ENCODE data around the gene GRN.

The GRN gene

DNA sequence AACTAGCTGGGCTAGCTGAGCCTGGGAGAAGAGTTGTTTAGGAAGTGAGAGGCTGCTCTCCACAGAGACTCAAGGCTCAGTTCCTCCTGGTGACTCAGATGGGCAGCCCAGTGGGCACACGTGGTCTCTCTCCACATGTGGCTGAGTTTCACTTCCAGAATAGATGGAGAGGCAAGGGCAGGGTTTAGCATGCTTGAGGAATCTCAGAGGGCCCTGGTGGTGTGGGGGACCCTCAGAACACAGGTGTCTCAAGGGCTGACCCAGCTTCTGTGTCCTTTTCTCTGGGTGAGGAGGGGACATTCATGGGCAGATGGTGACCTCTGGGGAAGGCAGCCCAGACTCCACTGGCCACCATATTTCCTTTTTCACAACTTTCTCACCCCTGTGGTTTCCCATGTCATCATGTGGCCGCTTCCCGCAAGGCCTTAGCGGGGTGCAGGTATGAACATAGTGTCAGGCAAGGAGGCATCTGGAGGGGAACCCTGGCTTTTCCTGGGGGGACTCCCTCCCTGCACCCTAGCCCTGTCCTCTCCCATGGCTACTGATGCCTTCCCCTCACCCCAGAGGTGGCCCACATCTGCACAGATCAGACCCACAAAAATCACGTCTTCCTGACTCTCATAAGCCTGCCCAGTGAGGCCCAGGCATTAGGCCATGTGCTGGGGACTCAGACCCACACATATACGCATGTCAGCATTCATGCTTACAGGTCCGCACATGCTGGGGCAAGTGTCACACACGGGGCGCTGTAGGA, 3.3 kb downstream of the GRN start:
- DNase-seq: no peak

DNA sequence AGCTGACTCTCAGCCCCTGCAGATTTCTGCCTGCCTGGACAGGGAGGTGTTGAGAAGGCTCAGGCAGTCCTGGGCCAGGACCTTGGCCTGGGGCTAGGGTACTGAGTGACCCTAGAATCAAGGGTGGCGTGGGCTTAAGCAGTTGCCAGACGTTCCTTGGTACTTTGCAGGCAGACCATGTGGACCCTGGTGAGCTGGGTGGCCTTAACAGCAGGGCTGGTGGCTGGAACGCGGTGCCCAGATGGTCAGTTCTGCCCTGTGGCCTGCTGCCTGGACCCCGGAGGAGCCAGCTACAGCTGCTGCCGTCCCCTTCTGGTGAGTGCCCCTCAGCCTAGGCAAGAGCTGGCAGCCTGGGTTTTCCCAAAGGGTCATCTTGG, 3.9 kb downstream of the GRN start:
- DNase-seq: no peak

DNA sequence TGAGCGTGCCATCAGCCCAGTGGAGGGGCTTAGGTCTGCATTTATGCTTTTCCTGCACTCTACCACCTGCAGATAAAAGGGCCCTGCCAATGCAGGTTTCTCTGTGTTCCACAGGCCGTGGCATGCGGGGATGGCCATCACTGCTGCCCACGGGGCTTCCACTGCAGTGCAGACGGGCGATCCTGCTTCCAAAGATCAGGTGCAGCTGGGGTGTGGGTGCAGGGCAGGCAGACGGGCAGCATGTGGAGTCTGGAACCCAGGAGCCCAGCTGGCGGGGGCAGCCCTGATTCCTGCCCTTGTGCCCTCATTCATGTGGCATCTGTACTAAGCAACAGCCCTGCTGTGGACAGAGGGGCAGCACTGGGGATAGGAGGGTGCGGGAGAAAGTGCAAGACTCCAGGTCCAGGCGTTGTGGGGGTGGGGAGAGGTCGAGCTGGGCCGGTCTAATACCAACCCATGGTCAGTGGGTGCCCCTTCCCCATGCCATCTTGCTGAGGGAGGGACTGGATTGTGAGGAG, 4.5 kb downstream of the GRN start:
- no peak for DNase-seq

DNA sequence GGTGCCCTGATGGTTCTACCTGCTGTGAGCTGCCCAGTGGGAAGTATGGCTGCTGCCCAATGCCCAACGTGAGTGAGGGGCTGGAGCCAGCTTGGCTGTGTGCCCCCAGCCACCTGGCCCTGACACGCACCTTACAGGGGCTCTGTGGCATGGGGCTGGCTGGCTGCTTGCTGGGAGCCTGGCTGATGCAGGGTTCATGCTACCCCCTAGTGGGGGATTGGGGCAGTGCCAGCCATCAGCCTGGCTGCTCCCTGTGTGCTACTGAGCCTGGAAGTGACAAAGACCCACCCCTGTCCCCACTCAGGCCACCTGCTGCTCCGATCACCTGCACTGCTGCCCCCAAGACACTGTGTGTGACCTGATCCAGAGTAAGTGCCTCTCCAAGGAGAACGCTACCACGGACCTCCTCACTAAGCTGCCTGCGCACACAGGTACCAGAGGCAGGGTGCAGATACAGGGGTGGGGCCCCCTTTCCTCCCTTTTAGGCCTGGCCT, 5.7 kb downstream of the GRN start:
- no peak for DNase-seq

DNA sequence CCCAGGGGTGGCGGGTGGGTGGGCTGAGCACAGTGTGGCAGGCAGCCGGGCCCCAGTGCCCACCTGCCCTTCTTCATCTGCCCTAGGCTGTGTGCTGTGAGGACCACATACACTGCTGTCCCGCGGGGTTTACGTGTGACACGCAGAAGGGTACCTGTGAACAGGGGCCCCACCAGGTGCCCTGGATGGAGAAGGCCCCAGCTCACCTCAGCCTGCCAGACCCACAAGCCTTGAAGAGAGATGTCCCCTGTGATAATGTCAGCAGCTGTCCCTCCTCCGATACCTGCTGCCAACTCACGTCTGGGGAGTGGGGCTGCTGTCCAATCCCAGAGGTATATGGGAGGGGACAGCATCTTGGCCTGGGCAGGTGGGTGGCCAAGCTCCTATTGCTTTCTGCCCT, 6.4 kb downstream of the GRN start:
- DNase-seq: no peak

DNA sequence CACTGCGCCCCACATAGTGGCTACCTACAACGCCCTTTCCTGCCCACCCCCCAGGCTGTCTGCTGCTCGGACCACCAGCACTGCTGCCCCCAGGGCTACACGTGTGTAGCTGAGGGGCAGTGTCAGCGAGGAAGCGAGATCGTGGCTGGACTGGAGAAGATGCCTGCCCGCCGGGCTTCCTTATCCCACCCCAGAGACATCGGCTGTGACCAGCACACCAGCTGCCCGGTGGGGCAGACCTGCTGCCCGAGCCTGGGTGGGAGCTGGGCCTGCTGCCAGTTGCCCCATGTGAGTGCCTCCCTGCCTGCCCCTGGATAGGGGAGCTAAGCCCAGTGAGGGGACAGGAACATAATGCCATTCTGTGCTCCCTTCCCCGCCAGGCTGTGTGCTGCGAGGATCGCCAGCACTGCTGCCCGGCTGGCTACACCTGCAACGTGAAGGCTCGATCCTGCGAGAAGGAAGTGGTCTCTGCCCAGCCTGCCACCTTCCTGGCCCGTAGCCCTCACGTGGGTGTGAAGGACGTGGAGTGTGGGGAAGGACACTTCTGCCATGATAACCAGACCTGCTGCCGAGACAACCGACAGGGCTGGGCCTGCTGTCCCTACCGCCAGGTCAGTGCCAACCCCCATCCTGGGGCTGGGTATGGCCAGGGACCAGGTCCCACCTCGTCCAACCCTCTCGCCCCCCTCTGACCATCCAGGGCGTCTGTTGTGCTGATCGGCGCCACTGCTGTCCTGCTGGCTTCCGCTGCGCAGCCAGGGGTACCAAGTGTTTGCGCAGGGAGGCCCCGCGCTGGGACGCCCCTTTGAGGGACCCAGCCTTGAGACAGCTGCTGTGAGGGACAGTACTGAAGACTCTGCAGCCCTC, 7.1 kb downstream of the GRN start:
- no peak for DNase-seq

DNA sequence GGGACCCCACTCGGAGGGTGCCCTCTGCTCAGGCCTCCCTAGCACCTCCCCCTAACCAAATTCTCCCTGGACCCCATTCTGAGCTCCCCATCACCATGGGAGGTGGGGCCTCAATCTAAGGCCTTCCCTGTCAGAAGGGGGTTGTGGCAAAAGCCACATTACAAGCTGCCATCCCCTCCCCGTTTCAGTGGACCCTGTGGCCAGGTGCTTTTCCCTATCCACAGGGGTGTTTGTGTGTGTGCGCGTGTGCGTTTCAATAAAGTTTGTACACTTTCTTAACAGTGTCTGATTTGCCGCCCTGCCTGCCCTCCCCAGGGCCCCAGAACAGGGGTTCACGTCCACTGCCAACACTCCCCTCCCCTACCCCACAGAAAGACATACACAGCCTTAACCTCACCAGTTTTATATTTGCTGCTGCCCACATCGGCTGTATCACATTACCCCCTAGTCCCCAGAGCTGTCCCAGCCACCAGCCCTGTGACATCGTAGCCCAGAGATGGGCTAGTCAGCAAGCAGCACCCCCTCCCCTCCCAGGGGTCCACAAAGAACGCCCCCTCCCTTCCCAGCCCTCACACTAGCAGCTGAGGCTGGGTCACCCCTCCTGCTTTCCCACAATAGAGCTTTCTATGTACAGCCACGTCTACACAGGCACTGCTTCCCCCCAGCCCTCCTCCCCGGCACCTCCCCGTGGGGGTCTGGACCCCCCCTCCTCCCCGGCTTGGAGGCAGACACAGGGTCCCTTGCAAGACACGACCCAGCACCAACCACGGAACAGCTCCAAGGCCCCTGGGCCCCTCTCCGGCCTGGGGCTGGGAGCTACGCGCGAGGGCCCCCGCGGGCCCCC, 7.9 kb downstream of the GRN start:
- DNase-seq: no peak

DNA sequence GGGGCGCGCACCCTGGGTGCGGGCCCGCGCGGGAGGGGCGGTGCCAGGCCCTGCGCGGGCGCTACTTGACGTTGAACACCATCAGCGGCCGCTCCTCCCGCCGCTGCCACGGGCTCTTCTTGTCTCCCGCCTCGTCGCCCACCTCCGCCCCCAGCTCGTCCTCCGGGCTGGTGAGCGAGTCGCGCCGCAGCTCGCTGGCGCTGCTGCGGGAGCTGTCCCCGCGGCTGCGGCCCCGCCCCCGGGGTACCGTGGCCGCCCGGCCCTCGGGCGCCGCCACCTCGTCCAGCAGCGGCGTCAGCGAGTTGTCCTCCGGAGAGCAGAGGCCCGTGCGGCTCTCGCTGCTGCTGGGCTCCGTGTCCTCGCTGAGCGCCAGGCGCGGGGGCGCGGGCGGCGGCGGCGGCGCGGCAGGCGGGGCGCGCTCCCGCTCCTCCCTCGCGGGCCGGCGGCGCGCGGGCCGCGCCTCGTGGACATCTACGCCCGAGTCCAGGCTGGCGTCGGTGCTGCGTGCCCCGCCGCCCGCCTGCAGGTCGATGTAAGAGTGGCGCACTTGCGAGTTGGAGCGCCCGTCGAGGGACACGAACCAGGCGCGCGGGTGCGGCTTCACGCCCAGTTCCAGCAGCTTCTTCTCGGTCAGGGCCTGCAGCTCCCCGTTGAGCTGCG, 8.7 kb downstream of the GRN start:
- no peak for DNase-seq

DNA sequence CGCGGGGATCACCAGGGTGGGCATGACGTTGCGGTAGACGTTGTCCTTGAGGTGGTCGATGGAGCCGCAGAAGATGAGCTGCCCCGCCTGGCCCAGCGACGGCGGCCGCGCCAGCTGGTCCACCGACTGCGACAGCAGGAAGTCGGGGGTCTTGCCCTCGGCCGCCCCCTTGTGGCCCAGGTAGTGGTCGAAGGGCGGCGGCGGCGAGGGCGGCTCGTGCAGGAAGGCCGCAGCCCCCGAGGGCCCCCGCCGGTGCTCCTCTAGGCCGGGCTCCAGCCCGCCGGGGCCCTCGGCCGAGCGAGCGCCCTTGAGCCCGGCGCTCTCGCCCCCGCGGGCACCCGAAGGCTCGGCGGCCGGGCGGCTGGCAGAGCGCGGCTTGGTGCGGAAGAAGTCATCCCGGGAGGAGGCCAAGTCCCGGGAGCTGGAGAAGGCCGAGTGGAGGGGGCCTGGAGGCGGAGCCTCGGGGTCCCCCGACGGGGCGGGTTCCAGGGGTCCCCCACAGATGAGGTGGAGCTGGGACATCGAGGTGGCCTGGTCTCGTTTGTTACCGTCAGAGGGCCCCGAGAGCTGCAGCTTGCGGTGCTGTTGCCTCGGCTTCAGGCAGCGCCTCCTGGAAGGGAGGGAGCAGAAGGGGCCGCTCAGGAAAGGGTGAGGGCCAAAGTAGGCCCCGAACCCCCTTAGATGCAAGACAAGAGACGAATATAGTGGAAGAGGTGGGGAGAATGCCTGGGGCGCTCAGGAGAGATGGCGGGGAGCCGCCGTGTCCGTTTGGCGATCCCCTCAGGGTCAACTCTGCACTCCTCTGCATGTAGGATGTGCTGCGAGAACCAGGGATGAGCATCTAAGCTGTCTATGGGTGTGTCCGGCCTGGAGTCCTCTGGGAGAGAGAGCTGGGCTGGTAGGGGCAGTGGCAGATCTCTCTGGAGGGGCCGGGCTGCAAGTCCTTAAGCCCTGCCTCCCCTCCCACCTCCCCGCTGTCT, 9.8 kb downstream of the GRN start:
- DNase-seq: no peak

DNA sequence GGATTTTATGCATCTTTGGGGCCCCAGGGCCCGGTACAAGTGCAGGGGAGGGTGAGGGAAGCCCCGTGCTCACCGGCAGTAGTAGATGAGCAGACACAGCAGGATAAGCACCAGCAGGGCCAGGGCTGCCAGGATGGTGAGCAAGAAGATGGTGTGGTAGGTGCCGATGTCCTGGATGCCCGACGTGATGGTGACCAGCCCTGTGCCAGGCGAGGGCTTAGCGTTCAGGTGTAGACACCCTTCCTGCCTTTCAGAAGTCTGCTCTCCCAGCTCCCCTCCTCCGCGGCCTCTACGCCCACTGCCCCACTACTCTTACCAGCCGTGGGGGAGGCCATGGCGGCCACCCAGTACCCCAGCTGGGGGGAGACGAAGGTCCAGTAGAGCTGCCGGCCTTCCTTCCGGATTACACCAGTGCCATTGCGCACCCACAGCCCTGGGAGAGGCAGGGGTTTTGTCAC, 10.6 kb downstream of the GRN start:
- DNase-seq: no peak

DNA sequence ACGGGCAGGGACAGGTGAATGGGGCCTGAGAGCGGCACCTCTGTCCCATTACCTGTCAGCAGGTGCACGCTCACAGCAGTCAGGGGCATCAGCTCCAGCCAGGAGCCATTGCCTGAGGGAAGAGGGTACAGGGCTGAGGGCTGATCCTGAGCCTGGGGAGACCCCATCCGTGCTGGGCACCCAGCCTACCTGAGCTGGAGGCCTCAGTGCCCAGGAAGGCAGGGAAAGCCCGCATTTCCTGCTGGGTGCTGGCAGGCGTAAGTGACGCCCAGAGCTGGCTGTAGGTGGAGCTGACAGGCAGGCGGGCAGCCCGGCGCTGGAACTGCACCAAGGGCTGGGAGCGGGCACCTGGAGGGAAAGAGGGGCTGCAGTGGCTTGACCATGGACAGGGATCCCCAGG, 11.1 kb downstream of the GRN start:
- DNase-seq: no peak

DNA sequence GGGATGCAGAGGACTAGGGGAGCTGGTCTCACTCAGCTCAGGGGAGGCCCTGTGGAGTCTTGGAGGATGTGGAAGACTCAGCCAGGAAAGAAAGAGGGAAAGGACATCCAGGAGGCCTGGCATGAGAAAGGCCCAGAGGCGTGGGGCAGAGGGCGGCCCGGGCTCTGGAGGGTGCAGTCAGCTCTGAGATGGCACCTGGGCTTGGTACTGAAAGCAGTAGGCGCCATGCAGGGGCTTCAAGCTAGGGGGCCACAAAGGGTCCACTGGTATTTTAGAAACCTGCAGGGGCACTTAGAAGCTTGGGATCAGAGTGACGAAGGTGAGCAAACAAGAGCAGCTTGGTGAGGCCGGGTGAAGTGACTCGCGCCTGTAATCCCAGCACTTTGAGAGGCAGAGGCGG, 13.0 kb downstream of the GRN start:
- DNase-seq: no peak

DNA sequence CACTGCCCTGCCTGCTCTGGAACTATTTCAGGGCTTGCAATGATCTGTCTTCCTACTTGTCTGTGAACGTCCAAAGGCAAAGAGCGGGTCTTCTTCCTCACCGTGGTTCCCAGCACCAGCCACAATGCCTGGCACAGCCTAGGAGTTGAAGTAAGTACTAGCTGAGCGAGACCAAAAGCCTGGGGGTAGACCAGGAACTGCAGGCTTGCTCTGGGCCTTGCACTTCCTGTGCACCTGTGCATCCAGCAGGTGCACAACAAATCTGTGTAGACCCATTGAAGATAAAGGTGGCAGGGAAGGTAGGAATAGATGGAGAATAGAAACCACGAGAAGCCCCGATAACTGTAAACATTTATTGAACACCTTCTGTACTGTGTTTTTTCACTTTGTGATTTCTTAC, 13.9 kb downstream of the GRN start:
- DNase-seq: no peak

DNA sequence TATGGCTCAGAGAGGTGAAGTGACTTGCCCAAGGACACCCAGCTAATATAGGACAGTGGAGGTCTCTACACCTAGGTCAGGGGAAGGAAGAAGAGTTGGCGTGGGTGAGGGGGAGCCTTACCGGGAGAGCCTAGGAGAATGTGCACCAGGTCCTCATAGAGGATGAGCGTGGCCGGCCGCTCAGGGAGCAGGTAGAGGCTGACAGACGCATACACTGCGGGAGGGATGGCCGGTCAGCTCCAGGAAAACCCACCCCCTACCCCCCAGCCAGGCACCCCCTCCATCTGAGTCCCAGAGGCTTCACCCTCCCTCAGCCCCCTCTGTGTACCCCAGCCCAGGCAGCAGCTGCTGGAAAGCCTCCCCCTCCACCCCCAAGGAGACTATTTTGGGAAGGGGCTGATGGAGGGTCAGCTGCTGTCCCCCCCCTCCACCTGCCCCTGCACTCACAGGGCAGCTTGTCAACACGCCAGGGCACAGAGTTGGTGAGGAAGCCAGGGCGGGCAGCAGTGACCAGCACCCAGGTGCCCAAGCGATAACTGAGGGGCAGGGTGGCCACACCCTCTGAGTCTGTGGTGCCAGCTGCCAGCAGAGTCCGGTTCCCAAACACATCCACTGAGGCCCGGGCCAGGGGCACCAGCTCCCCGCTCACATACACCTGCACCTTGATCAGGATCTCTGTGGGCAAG, 14.5 kb downstream of the GRN start:
- DNase-seq: no peak

DNA sequence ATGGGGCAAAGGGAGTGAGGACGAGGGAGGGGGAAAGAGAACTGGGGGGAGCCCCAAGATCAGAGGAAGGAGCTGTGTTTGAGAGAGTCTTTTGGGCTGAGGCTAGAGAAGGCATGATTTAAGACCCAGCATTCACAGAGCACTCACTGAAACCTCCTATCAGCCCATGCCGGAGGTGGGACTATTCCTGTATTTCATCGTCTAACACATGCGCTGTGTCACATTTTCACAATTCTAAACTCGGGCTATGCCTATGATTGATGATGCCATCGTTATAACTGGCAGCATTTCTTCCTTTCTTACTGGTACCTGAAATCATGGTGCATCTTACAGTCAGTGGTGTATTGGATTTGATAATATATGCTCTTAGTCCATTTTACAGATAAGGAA, 15.0 kb downstream of the GRN start:
- no peak for DNase-seq

DNA sequence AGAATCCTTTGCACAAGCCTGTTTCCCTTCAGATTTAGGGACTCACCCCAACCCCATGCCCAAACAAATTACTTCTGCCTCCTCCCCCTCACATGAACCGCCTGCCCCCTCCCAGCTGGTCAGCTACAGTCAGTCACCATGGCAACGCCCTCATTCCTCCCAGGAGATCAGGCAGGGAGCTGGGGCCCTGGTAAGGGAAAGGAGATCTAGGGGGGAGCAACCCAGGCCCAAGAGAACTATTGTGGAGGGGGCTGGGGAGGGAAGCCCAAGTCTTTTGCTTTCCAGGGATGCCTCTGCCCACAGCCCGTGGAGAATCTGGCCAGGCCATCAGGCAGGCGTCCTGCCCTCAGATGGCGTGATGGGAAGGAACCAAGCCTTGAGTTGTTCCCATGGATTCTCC, 15.7 kb downstream of the GRN start:
- DNase-seq: no peak

DNA sequence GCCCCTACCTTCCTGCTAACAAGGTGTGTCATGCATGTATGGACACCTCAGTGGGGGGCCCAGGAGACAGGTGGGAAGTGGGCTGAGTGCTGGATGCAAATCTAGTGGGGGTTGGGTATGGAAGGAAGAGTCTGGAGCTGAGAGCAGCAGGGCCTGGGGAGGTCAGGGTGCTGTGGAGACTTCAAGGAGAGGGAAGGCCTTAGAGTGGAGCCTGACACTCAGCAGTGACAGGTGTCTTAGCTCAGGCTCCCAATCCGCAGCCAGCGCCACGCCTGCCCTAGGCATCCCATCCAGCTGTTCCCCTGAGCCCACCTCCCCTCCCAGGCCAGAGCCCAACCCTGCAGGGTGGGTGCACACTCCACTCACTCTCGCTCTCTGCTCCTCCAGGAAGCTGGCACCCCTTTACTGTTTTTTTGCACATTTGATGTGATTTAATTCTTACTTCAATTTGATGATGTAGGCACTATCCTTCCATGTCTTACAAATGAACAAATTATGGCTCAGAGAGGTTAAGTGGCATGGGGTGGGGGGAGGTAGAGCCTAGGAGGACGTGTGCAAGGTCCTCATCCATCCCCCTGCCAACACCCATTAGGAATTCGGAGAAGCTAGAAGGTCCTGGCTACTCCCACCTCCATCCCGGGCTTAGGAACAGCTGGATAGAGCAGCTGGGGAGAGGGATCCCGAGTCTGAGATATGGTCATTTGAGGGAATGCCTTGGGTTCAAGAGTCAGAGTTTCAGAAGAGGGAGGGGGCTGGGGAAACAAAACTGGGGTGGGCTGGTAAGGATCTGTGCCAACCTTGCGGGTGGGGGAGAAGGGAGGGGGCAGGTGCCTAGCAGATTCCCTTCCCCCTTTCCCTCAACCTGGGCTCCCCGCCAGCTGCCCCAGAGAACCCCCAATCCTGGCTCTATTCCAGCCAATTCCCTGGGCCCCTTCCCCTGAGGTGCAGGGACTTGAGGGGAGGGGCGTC, 16.5 kb downstream of the GRN start:
- no peak for DNase-seq

DNA sequence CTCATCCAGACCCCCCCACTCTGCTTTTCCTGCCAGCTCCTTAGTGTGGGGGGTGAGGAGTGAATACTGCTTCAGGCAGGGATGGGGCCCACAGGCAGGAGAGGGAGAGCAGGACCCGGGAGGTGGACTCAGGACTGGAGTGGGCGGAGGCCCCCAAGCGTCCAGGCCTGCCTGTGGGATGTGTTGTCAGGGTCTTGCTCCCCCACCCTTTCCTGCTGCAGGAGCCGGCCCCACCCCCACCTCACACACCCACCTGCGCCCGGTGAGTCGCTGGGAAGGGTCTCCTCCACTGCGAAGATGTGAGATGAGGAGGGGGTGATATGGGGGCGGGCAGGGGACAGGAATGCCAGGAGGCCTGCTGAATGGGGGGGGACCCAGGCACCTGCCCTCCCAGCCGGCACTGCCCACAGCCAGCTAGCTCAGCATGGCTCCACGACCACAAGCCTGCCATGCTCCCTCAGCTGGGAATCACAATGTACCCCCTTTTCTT, 17.4 kb downstream of the GRN start:
- no peak for DNase-seq

DNA sequence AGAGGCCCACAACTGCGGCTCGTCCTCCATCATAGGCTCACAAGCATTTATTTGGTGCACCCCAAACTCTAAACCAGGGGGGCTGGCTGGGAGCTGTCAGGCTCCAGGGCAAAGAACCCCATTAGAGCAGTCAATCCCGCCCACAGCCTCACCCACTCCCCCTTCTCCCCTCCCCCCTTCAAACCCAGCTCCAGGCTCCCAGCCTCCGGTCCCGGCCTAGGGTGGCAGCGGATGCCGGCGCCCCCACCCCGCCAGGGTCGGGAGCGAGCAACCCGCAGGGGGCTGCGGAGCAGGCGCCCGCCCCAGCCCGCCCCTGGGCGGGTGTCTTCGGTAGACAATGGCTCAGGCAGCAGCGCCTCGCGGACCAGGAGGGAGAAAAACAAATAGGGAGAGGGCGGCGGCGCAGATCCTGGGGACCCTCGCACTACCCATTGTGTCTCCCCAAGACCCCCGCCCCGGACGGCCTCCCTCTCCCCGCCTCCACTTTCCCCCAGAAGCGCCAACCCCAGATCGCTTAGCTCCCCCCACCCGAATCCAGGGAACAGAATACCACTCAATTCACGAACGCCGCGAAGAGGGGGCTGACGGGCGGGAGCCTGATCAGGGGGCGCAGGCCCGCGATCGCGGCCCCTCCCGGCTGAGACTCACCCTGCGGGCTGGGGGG, 18.0 kb downstream of the GRN start:
- no peak for DNase-seq
